Measurements from ENCODE around the gene MPPED1.

The MPPED1 gene

DNA sequence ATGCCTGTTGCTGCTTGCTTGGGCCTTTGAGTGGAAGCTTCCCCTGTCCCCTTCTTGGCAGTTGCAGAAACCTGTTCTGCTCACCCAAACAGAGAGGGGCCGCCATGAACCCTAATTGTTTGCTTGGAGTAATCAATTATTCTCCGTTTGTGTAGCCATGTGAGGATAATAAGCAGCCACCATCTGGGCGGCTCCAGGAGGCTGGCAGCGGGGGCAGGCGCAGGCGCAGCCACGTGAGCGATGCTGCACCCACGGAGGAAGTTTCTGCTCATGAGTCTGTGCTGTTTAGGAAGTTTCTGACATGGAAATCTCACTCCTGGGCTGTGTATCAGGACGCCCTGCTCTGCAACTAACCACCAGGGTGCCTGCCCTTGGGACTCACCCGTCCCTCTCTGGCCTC, 90.1 kb downstream of the MPPED1 start:
- TF ChIP-seq, protein P1, sequence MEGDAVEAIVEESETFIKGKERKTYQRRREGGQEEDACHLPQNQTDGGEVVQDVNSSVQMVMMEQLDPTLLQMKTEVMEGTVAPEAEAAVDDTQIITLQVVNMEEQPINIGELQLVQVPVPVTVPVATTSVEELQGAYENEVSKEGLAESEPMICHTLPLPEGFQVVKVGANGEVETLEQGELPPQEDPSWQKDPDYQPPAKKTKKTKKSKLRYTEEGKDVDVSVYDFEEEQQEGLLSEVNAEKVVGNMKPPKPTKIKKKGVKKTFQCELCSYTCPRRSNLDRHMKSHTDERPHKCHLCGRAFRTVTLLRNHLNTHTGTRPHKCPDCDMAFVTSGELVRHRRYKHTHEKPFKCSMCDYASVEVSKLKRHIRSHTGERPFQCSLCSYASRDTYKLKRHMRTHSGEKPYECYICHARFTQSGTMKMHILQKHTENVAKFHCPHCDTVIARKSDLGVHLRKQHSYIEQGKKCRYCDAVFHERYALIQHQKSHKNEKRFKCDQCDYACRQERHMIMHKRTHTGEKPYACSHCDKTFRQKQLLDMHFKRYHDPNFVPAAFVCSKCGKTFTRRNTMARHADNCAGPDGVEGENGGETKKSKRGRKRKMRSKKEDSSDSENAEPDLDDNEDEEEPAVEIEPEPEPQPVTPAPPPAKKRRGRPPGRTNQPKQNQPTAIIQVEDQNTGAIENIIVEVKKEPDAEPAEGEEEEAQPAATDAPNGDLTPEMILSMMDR (IDR thresholded peaks at IDR 0.05), result no peak
- no peak for TF ChIP-seq ZFX (IDR thresholded peaks at IDR 0.05; ENCODE audit: borderline replicate concordance)
- no peak overlapping the region for H3K27ac ChIP-seq

DNA sequence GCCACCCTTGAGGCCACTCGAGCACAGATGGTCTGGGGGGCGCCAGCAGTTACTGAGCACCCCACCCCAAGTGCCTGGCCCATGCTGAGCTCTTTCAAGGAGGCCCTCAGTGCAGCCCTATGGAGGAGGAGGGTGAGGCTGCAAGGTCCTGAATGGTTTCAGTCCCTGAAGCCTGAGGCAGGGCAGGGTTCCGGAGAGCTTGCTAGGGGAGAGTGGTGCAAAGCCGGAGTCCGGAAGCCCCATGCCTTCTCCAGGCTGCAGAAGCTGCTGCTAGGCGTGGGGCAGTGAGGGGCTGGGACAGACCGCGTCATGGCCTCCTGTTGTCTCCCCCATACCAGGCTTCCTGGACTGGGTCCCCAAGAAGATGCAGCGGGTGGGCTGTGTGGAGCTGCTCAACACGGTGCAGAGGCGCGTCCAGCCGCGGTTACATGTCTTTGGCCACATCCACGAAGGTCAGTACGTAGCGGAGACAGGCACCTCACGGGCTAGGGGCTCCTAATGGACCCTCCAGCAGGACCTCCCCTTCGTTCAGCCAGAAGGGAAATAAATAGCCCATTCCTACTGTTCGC, 90.6 kb downstream of the MPPED1 start:
- no peak overlapping the region for H3K27ac ChIP-seq
- TF ChIP-seq, protein P1 (IDR thresholded peaks at IDR 0.05), result no peak

DNA sequence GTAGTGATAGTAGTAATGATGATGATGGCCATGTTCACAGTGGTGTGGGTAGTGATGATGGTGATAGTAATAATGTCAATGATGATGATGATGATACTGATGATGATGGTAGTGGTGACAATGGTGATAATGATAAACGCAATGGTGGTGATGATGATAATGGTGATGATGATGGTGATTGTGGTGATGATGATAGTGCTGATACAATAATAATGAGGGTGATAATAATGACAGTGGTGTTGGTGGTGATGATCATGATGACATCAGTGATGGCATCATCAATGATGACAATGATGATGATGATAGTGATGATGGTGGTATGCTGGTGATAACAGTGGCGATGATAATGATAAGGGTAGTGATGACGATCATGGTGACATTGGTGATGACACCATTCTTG, 92.3 kb downstream of the MPPED1 start:
- no peak overlapping the region for H3K27ac ChIP-seq
- TF ChIP-seq, protein P1 (IDR thresholded peaks at IDR 0.05), result no peak
- TF ChIP-seq ZFX (IDR thresholded peaks at IDR 0.05; ENCODE audit: borderline replicate concordance), result no peak

DNA sequence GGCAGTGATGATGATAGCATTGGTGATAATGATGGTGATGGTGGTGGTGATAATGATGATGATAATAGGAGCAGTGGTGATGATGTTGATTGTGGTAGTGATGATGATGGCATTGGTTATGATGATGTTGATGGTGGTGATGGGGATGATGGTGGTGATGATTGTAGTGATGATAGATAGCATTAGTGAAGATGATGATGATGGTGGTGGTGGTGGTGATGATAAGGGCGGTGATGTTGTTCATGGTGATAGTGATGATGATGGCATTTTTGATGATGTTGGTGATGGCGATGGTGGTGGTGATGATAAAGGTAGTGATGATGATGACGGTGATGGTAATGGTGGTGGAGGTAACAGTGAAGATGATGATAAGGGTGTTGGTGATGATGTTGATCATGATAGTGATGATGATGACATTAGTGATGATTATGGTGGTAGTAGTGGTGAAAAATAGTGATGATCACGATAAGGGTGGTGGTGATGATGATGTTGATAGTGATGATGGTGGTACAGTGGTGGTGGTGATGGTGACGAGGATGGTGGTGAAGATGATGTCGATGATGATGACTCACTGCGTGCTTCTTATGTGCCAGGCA, 93.0 kb downstream of the MPPED1 start:
- H3K27ac ChIP-seq, result no peak overlapping the region
- TF ChIP-seq, protein P1 (IDR thresholded peaks at IDR 0.05), result no peak
- TF ChIP-seq ZFX (IDR thresholded peaks at IDR 0.05; ENCODE audit: borderline replicate concordance), result no peak

DNA sequence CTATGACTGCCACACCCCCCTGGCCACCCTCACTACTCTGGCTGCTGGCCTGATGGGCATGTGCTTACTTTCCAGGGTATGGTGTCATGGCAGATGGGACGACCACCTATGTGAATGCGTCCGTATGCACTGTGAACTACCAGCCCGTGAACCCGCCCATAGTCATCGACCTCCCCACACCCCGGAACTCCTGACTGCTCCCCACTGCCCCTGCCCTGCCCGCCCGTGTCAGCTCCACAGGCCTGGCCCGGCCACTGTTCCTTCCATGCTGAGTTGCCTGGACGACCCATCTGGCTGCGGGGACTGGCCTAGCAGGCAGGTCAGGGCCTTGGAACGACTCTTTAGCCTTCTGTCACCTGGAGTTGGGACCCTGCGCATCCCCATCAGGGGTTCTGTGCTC, 93.6 kb downstream of the MPPED1 start:
- TF ChIP-seq, protein P1 (IDR thresholded peaks at IDR 0.05), result no peak
- TF ChIP-seq ZFX (IDR thresholded peaks at IDR 0.05; ENCODE audit: borderline replicate concordance), result no peak
- H3K27ac ChIP-seq, result no peak overlapping the region

DNA sequence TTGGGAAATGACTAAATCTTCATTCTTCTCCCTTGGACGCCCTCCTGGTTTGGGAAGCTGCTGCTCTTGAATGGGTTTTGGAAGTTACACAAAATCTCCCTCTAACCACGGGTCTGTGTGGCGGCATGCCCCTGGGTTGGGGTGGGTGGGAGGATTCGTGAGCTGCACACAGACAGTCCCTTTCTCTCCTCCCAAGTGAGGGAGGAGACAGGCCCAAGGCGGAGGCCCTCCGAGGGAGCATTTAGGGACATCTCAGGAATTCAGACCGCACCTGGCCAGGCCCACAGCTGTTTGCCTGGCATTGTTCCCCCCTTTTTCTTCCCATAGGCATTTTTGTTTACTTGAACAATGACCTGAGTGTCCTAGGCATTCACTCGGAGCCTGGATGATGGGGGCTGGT, 94.1 kb downstream of the MPPED1 start:
- TF ChIP-seq, protein P1 (IDR thresholded peaks at IDR 0.05), result no peak
- TF ChIP-seq ZFX (IDR thresholded peaks at IDR 0.05; ENCODE audit: borderline replicate concordance), result no peak
- H3K27ac ChIP-seq, result no peak overlapping the region

DNA sequence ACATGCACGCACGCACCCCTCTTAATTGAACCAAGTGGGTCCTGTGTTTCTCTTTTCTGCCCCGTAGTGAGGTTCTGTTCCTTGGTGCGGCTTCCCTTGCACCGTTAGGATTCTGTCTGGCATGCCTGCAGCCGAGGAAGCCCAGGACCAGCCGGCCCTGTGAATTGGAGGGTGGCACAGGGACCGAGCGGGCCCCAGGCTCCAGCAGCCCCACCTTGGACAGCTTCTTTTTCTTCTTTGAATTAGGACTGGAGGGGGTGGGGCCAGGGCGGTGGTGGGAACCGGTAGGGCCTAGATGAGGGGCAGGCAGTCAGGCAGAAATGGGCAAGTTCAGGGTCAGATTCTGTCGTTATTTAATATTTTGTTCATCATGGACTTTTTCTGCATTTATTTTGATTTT, 94.7 kb downstream of the MPPED1 start:
- TF ChIP-seq, protein P1 (IDR thresholded peaks at IDR 0.05), result no peak
- TF ChIP-seq ZFX (IDR thresholded peaks at IDR 0.05; ENCODE audit: borderline replicate concordance), result no peak
- H3K27ac ChIP-seq, result no peak overlapping the region
